SK-N-SH treated with all-trans-retinoic acid at 6 μM for 48 hours (cell line): ENCODE data around the gene NUP93.

ENCODE experiments used
- ATAC-seq: fragments of 200-7000 bp; cut with Tn5 transposase; 3 replicates; pipeline ENCODE4 v1.9.1; 2020; ENCODE audit warnings: mild to moderate bottlenecking, moderate library complexity
- ARNTL ChIP-seq: fragments of 450-650 bp; formaldehyde crosslinking; IDR thresholded peaks from 2 replicates; pipeline ENCODE4 v1.5.0; 2020; ENCODE audit warnings: low read depth, mild to moderate bottlenecking, moderate library complexity, borderline replicate concordance
- BACH2 ChIP-seq: fragments of 250-450 bp; sonication (Bioruptor Pico); IDR thresholded peaks from 2 replicates; pipeline ENCODE4 v1.9.0; 2021; ENCODE audit warnings: mild to moderate bottlenecking, borderline replicate concordance
- CSDC2 ChIP-seq: fragments of 250-450 bp; sonication (Bioruptor Pico); IDR thresholded peaks from 2 replicates; pipeline ENCODE4 v1.5.0; 2020; ENCODE audit warnings: mild to moderate bottlenecking, moderate library complexity
- ESRRG ChIP-seq: fragments of 250-450 bp; sonication (Bioruptor Pico); IDR thresholded peaks from 2 replicates; pipeline ENCODE4 v1.6.1; 2021; ENCODE audit warnings: mild to moderate bottlenecking
- GLIS3 ChIP-seq: fragments of 250-450 bp; sonication (Bioruptor Pico); IDR thresholded peaks from 2 replicates; pipeline ENCODE4 v1.5.0; 2020; ENCODE audit warnings: mild to moderate bottlenecking, moderate library complexity
- ISL1 ChIP-seq: fragments of 250-450 bp; sonication (Bioruptor Pico); IDR thresholded peaks from 2 replicates; pipeline ENCODE4 v2.1.2; 2022; ENCODE audit warnings: mild to moderate bottlenecking, moderate library complexity
- OSR1 ChIP-seq: fragments of 250-450 bp; sonication (Bioruptor Pico); IDR thresholded peaks from 2 replicates; pipeline ENCODE4 v1.8.0; 2022; ENCODE audit warnings: moderate library complexity, mild to moderate bottlenecking, inconsistent platforms
- PPARA ChIP-seq: fragments of 250-450 bp; sonication (Bioruptor Pico); IDR thresholded peaks from 2 replicates; pipeline ENCODE4 v1.5.0; 2020; ENCODE audit warnings: mild to moderate bottlenecking, borderline replicate concordance
- RARB ChIP-seq: fragments of 250-450 bp; sonication (Bioruptor Pico); IDR thresholded peaks from 2 replicates; pipeline ENCODE4 v1.8.0; 2021; ENCODE audit warnings: mild to moderate bottlenecking, moderate library complexity
- TCF4 ChIP-seq: fragments of 250-450 bp; sonication (Bioruptor Pico); IDR thresholded peaks from 2 replicates; pipeline ENCODE4 v1.8.0; 2021; ENCODE audit warnings: mild to moderate bottlenecking, moderate library complexity, borderline replicate concordance
- TOX ChIP-seq: fragments of 250-450 bp; sonication (Bioruptor Pico); IDR thresholded peaks from 2 replicates; pipeline ENCODE4 v1.8.0; 2021; ENCODE audit warnings: mild to moderate bottlenecking, moderate library complexity, borderline replicate concordance
- ZC3H10 ChIP-seq: fragments of 250-450 bp; sonication (Bioruptor Pico); IDR thresholded peaks from 2 replicates; pipeline ENCODE4 v1.5.1; 2021; ENCODE audit warnings: mild to moderate bottlenecking, moderate library complexity
- ZFP3 ChIP-seq: fragments of 250-450 bp; sonication (Bioruptor Pico); IDR thresholded peaks from 2 replicates; pipeline ENCODE4 v1.5.0; 2020; ENCODE audit warnings: mild to moderate bottlenecking, moderate library complexity
- ZFP30 ChIP-seq: fragments of 450-650 bp; formaldehyde crosslinking; IDR thresholded peaks from 2 replicates; pipeline ENCODE4 v1.5.0; 2022; ENCODE audit warnings: mild to moderate bottlenecking, moderate library complexity
- ZNF70 ChIP-seq: fragments of 450-650 bp; formaldehyde crosslinking; IDR thresholded peaks from 2 replicates; pipeline ENCODE4 v1.5.0; 2020; ENCODE audit warnings: mild to moderate bottlenecking, moderate library complexity
- ZNF8 ChIP-seq: fragments of 450-650 bp; formaldehyde crosslinking; IDR thresholded peaks from 2 replicates; pipeline ENCODE4 v1.5.0; 2020; ENCODE audit warnings: mild to moderate bottlenecking, moderate library complexity
- TF ChIP-seq, protein P1 (sequence below): fragments of 250-450 bp; sonication (Bioruptor Pico); IDR thresholded peaks from 2 replicates; pipeline ENCODE4 v1.8.0; 2021; ENCODE audit warnings: low read depth, mild to moderate bottlenecking, moderate library complexity, borderline replicate concordance
- TF ChIP-seq, protein P2 (sequence below): fragments of 250-450 bp; sonication (Bioruptor Pico); IDR thresholded peaks from 2 replicates; pipeline ENCODE4 v1.5.1; 2021; ENCODE audit warnings: mild to moderate bottlenecking, moderate library complexity
- TF ChIP-seq, protein P3 (sequence below): fragments of 250-450 bp; sonication (Bioruptor Pico); IDR thresholded peaks from 2 replicates; pipeline ENCODE4 v1.8.0; 2020; ENCODE audit warnings: mild to moderate bottlenecking, moderate library complexity, borderline replicate concordance
- TF ChIP-seq, protein P4 (sequence below): fragments of 250-450 bp; sonication (Bioruptor Pico); IDR thresholded peaks from 2 replicates; pipeline ENCODE4 v1.5.0; 2020; ENCODE audit warnings: mild to moderate bottlenecking, moderate library complexity
- TF ChIP-seq, protein P5 (sequence below): fragments of 250-450 bp; sonication (Bioruptor Pico); IDR thresholded peaks from 2 replicates; pipeline ENCODE4 v1.5.1; 2020; ENCODE audit warnings: low read depth, mild to moderate bottlenecking, moderate library complexity

NUP93 gene

DNA sequence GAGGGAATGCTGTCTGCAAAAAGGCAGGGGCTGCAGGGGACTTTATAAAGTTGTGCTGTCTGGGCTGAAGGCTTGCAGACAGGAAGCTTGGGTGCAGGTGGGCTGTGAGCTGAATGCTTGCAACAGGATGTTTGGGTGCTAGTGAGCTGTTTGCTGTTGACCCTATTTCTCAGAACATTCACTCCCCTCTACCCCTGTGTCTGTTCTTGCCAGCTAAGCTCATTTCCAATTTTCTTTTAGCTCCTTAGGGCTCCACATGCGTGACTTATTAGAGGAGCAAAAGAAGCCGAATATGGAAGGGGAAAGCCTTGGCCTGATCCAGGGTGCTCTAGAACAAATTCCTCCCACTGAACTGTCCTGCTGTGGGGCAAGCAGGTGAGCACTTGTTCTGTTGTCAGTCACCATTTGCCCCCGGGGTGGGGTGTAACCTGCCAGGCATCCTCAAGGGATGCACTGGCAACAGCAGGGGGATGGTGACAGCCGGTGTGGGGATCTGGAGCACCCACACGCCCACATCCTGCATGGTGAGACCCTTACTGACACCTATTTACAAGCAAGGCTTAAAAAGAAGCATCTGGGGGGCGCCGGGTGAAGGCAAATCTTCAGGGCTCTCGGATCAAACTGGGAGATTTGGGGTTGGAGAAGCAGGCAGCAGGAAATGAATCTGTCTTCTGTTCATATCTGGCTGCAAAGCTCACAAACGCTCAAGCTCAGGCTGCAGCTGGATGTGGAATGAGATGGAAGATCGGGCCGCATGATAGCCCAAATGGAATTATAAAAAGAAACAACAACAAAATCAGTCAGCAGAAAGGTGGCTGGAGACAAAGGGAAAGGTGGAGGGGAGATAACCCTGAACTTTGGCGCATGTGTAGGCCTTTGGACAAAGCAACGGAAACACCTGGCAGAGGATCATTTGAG is 21.1 kb upstream of the NUP93 start:
- no peak for ATAC-seq
- TF ChIP-seq, protein P1, sequence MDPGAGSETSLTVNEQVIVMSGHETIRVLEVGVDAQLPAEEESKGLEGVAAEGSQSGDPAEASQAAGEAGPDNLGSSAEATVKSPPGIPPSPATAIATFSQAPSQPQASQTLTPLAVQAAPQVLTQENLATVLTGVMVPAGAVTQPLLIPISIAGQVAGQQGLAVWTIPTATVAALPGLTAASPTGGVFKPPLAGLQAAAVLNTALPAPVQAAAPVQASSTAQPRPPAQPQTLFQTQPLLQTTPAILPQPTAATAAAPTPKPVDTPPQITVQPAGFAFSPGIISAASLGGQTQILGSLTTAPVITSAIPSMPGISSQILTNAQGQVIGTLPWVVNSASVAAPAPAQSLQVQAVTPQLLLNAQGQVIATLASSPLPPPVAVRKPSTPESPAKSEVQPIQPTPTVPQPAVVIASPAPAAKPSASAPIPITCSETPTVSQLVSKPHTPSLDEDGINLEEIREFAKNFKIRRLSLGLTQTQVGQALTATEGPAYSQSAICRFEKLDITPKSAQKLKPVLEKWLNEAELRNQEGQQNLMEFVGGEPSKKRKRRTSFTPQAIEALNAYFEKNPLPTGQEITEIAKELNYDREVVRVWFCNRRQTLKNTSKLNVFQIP: no peak
- TF ChIP-seq ZNF70 (CRISPR knock-in tag): no peak
- no peak for TF ChIP-seq ZNF8 (CRISPR knock-in tag)
- no peak for TF ChIP-seq ZFP30
- no peak for TF ChIP-seq PPARA
- TF ChIP-seq GLIS3: no peak
- no peak for TF ChIP-seq ZC3H10 (CRISPR knock-in tag)
- TF ChIP-seq, protein P2, sequence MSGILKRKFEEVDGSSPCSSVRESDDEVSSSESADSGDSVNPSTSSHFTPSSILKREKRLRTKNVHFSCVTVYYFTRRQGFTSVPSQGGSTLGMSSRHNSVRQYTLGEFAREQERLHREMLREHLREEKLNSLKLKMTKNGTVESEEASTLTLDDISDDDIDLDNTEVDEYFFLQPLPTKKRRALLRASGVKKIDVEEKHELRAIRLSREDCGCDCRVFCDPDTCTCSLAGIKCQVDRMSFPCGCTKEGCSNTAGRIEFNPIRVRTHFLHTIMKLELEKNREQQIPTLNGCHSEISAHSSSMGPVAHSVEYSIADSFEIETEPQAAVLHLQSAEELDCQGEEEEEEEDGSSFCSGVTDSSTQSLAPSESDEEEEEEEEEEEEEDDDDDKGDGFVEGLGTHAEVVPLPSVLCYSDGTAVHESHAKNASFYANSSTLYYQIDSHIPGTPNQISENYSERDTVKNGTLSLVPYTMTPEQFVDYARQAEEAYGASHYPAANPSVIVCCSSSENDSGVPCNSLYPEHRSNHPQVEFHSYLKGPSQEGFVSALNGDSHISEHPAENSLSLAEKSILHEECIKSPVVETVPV: no peak
- no peak for TF ChIP-seq CSDC2 (CRISPR knock-in tag)
- TF ChIP-seq ARNTL: no peak
- TF ChIP-seq ESRRG (CRISPR knock-in tag): no peak

DNA sequence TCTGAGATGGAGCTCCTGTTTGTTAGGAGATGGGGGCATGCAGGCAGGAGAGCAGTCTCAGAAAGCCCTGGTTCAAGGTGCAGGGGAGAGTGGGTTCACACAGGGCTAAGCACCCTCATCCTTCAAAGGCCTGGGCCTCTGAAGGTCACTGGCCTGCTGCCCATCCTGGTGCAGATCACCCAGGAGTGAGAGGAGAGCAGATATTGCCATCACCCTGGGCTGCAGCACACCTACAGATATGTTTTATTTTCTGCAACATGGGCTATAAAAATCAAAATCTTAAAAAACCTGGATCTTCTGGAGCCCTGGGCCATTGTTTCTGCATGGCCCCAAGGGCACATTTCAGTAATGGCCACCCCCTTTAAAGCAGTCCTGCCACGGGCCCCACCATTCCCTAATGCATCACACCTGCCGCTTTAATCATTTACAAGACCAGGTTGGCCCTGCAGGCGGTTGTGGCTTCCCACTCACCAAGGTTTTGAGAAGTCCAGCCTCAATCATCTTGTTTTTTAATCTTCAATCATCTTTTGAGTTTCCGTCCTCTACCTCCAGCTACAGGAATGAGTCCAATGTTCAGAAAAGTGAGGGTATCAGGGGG is 20.4 kb upstream of the NUP93 start:
- no peak for ATAC-seq
- no peak for TF ChIP-seq TOX (CRISPR knock-in tag)
- no peak for TF ChIP-seq RARB (CRISPR knock-in tag)
- TF ChIP-seq ZFP30: no peak
- TF ChIP-seq, protein P3, sequence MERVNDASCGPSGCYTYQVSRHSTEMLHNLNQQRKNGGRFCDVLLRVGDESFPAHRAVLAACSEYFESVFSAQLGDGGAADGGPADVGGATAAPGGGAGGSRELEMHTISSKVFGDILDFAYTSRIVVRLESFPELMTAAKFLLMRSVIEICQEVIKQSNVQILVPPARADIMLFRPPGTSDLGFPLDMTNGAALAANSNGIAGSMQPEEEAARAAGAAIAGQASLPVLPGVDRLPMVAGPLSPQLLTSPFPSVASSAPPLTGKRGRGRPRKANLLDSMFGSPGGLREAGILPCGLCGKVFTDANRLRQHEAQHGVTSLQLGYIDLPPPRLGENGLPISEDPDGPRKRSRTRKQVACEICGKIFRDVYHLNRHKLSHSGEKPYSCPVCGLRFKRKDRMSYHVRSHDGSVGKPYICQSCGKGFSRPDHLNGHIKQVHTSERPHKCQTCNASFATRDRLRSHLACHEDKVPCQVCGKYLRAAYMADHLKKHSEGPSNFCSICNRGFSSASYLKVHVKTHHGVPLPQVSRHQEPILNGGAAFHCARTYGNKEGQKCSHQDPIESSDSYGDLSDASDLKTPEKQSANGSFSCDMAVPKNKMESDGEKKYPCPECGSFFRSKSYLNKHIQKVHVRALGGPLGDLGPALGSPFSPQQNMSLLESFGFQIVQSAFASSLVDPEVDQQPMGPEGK: no peak
- no peak for TF ChIP-seq ZNF70 (CRISPR knock-in tag)
- TF ChIP-seq, protein P4, sequence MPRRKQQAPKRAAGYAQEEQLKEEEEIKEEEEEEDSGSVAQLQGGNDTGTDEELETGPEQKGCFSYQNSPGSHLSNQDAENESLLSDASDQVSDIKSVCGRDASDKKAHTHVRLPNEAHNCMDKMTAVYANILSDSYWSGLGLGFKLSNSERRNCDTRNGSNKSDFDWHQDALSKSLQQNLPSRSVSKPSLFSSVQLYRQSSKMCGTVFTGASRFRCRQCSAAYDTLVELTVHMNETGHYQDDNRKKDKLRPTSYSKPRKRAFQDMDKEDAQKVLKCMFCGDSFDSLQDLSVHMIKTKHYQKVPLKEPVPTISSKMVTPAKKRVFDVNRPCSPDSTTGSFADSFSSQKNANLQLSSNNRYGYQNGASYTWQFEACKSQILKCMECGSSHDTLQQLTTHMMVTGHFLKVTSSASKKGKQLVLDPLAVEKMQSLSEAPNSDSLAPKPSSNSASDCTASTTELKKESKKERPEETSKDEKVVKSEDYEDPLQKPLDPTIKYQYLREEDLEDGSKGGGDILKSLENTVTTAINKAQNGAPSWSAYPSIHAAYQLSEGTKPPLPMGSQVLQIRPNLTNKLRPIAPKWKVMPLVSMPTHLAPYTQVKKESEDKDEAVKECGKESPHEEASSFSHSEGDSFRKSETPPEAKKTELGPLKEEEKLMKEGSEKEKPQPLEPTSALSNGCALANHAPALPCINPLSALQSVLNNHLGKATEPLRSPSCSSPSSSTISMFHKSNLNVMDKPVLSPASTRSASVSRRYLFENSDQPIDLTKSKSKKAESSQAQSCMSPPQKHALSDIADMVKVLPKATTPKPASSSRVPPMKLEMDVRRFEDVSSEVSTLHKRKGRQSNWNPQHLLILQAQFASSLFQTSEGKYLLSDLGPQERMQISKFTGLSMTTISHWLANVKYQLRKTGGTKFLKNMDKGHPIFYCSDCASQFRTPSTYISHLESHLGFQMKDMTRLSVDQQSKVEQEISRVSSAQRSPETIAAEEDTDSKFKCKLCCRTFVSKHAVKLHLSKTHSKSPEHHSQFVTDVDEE (CRISPR knock-in tag): no peak
- no peak for TF ChIP-seq BACH2 (CRISPR knock-in tag)
- no peak for TF ChIP-seq ISL1
- TF ChIP-seq ZC3H10 (CRISPR knock-in tag): no peak
- TF ChIP-seq ARNTL: no peak
- TF ChIP-seq ESRRG (CRISPR knock-in tag): no peak
- no peak for TF ChIP-seq OSR1 (CRISPR knock-in tag)
- TF ChIP-seq, all 23 proteins: peak for 0

DNA sequence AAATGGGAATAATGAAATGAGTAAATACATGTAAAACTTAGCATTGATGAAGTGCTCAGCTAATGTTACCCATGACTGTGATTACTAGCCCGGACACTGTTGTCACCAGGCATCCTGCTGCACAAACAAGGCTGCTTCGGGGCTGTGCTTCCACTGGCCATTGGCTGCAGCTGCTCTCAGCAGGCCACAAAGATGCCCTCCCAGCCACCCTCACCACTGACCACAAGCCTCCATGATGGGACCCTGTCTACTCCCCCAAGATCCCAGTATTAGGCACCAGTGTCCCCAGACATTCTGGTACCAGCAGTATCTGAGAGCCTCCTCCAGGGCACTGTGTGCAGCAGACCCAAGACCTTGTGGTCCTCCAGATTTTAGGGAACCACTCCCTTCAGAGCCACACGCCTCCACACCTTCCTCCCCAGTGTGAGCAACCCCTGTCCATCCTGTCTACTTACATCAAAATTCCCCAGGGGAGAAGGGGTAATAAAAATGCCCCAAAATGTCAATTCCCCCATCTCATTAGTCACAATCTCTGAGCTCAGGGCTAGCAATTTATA is 19.7 kb upstream of the NUP93 start:
- no peak for ATAC-seq
- TF ChIP-seq TCF4 (CRISPR knock-in tag): no peak
- TF ChIP-seq ZFP3 (CRISPR knock-in tag): no peak
- no peak for TF ChIP-seq ZC3H10 (CRISPR knock-in tag)
- TF ChIP-seq, protein P5, sequence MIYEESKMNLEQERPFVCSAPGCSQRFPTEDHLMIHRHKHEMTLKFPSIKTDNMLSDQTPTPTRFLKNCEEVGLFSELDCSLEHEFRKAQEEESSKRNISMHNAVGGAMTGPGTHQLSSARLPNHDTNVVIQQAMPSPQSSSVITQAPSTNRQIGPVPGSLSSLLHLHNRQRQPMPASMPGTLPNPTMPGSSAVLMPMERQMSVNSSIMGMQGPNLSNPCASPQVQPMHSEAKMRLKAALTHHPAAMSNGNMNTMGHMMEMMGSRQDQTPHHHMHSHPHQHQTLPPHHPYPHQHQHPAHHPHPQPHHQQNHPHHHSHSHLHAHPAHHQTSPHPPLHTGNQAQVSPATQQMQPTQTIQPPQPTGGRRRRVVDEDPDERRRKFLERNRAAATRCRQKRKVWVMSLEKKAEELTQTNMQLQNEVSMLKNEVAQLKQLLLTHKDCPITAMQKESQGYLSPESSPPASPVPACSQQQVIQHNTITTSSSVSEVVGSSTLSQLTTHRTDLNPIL (CRISPR knock-in tag): no peak
- no peak for TF ChIP-seq GLIS3
- no peak for TF ChIP-seq ISL1
- no peak for TF ChIP-seq BACH2 (CRISPR knock-in tag)
- TF ChIP-seq ZFP30: no peak
